ENCODE data around the gene COL15A1. TPM values are rescaled to one million over a fixed set of nuclear protein-coding genes. Genes with fewer than 3 reads are reported as not detected.
"Not testable (repeated sequence)": the region's sequence is repeated elsewhere in the genome, so short reads cannot be mapped to it uniquely, and the experiment has no call there.

The COL15A1 gene
- total and polyA plus RNA-seq, 2 of the 13 experiments (the other 11 are each of a cell fraction or from before 2014, with no cell fraction given), result not detected

DNA sequence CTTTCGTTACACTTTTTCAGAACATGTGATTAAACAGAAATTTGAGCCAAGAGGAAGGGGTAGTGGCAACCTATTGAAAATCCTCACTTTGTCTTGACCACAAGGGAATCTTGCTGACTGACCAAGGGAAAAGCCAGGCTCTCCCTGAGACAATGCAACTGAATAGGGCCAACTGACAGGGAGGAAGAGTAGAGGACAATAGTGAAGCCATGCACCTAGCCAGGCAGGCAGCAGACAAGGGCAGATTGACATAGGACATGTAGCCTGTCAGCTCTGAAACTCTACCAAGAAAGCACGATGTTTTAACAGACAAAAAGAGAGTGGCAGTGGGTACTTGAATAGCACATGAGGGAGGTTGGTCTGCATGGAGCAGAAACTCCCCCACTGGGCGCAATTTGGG is 152.7 kb downstream of the COL15A1 start:
- ATAC-seq (no peak), FAIRE-seq (no peak), DNase-seq (ENCODE audit: low spot score) (no peak)
- ChIA-PET CTCF (ENCODE audit: low intra/inter-chr PET ratio, low total read pairs) (no interaction called here), POLR2A (no interaction called here)
- Histone ChIP-seq H4K20me1 (ENCODE audit: insufficient read depth, low read length) (no peaks in the 10 kb centered on the region), H3K9ac (ENCODE audit: insufficient read depth, low read depth, low read length) (no peak overlapping the region), H3K9me3 (ENCODE audit: low read length) (no peaks in the 10 kb centered on the region), H3K27me3 (ENCODE audit: control insufficient read depth in 1 of 2, insufficient read depth in 2 of 2, low read length in 2 of 2) (peaks cover 0 to 15% of the 10 kb centered on the region in 2 experiments; a peak in 3 of 5 replicates), H2AFZ (ENCODE audit: low read length) (no peak overlapping the region), H3K36me3 (replicated peaks in 1 of 2; ENCODE audit: control insufficient read depth in 1 of 2, insufficient read depth in 2 of 2, low read length in 2 of 2) (no peaks in the 10 kb centered on the region), H3K4me3 (replicated peaks in 1 of 3; ENCODE audit: insufficient read depth in 1 of 3, low read depth in 2 of 3, low read length in 3 of 3) (no peak overlapping the region), H3K4me2 (ENCODE audit: low read depth, low read length) (no peak overlapping the region), H3K4me1 (ENCODE audit: insufficient read depth, low read length) (no peaks in the 10 kb centered on the region), H3K79me2 (ENCODE audit: insufficient read depth, low read length) (no peaks in the 10 kb centered on the region), H3K27ac (ENCODE audit: extremely low read length, insufficient read depth, low read length) (no peak overlapping the region)
- intact Hi-C loops (cut with micrococcal nuclease; ENCODE audit: unreplicated experiment), result no loop called here
- BruUV-seq (replicated peaks), result no TSS peak
- 15% methylated on average over 3 of the region's 3 CpGs for WGBS (ENCODE audit: low lambda C conversion rate)
- TF ChIP-seq SIX1 (CRISPR knock-in tag; IDR thresholded peaks at IDR 0.05; ENCODE audit: borderline replicate concordance), result no peak
- TF ChIP-seq FOXC1 (CRISPR knock-in tag; IDR thresholded peaks at IDR 0.05; ENCODE audit: borderline replicate concordance), result no peak
- in situ Hi-C loops (cut with HindIII; ENCODE audit: extremely low pct_ligation_motif_present, low pct_unique_long_range_greater_than_20kb), result no loop called here

DNA sequence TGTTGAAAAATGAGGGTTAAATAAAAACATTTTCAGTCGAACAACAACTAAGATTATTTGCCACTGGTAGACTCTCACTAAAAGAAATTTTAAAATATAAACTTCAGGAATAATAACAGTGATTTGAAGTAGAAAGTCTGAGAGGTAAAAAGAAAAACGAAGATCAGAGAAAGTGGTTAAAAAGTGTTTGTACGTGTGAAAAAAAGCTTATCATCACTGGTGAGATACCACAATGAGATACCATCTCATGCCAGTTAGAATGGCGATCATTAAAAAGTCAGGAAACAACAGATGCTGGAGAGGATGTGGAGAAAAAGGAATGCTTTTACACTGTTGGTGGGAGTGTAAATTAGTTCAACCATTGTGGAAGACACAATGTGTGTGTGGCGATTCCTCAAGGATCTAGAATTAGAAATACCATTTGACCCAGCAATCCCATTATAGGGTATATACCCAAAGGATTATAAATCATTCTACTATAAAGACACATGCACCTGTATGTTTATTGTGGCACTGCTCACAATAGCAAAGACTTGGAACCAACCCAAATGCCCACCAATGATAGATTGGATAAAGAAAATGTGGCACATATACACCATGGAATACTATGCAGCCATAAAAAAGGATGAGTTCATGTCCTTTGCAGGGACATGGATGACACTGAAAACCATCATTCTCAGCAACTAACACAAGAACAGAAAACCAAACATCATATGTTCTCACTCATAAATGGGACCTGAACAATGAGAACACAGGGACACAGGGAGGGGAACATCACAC is 156.3 kb downstream of the COL15A1 start:
- ATAC-seq; BruUV-seq (replicated peaks); DNase-seq (ENCODE audit: low spot score); H3K4me2 ChIP-seq (ENCODE audit: low read depth, low read length); FAIRE-seq; H3K36me3 ChIP-seq (replicated peaks in 1 of 2; ENCODE audit: control insufficient read depth in 1 of 2, insufficient read depth in 2 of 2, low read length in 2 of 2); H3K9ac ChIP-seq (ENCODE audit: insufficient read depth, low read depth, low read length); H3K9me3 ChIP-seq (ENCODE audit: low read length); H4K20me1 ChIP-seq (ENCODE audit: insufficient read depth, low read length); CTCF ChIA-PET (ENCODE audit: low intra/inter-chr PET ratio, low total read pairs); H2AFZ ChIP-seq (ENCODE audit: low read length); in situ Hi-C loops (cut with HindIII; ENCODE audit: extremely low pct_ligation_motif_present, low pct_unique_long_range_greater_than_20kb); H3K4me3 ChIP-seq (replicated peaks in 1 of 3; ENCODE audit: insufficient read depth in 1 of 3, low read depth in 2 of 3, low read length in 3 of 3); POLR2A ChIA-PET; H3K27ac ChIP-seq (ENCODE audit: extremely low read length, insufficient read depth, low read length); H3K27me3 ChIP-seq (ENCODE audit: control insufficient read depth in 1 of 2, insufficient read depth in 2 of 2, low read length in 2 of 2); H3K79me2 ChIP-seq (ENCODE audit: insufficient read depth, low read length); intact Hi-C loops (cut with micrococcal nuclease; ENCODE audit: unreplicated experiment): not testable (repeated sequence)
- WGBS (ENCODE audit: low lambda C conversion rate), result 15% methylated on average over 5 of the region's 5 CpGs
- H3K4me1 ChIP-seq (ENCODE audit: insufficient read depth, low read length), result peaks cover 22% of the 10 kb centered on the region
